Esophagus (tissue), 2 donors: ENCODE data around the gene C2orf49. TPM values are rescaled to one million over a fixed set of nuclear protein-coding genes. Genes with fewer than 3 reads are reported as not detected.

Experiments
- H3K27ac ChIP-seq, 2 donors: one replicate each; pipeline ENCODE4 v1.5.1; 2013; ENCODE audit warnings: low read depth in 2 of 2, mild to moderate bottlenecking in 2 of 2, inconsistent platforms in 1 of 2, low read length in 1 of 2, moderate library complexity in 1 of 2
- H3K27me3 ChIP-seq, 2 donors: one replicate each; pipeline ENCODE4 v1.6.1; 2013; ENCODE audit warnings: low read length in 2 of 2, control low read depth in 1 of 2, mild to moderate bottlenecking in 1 of 2; ENCODE audit not compliant: insufficient read depth in 2 of 2, control insufficient read depth in 1 of 2
- H3K36me3 ChIP-seq, 2 donors: one replicate each; pipeline ENCODE4 v1.6.1; 2013; ENCODE audit warnings: low read length in 1 of 2; ENCODE audit not compliant: control insufficient read depth in 2 of 2, insufficient read depth in 2 of 2
- H3K4me1 ChIP-seq, 2 donors: one replicate each; pipeline ENCODE4 v1.6.1; 2013; ENCODE audit warnings: low read length in 1 of 2; ENCODE audit not compliant: control insufficient read depth in 2 of 2, insufficient read depth in 2 of 2
- H3K4me3 ChIP-seq, 2 donors: one replicate each; pipeline ENCODE4 v1.5.1; 2013; ENCODE audit warnings: low read length in 2 of 2, mild to moderate bottlenecking in 2 of 2, low read depth in 1 of 2, moderate library complexity in 1 of 2
- H3K9me3 ChIP-seq, 2 donors: one replicate each; pipeline ENCODE4 v1.6.1; 2013; ENCODE audit warnings: mild to moderate bottlenecking in 2 of 2, low read depth in 1 of 2, low read length in 1 of 2, moderate library complexity in 1 of 2; ENCODE audit not compliant: control insufficient read depth in 2 of 2, insufficient read depth in 1 of 2
- WGBS, 2 donors: extraction: QIAGEN DNeasy Blood & Tissue Kit; methylation state at CpG; one replicate each; pipeline ENCODE4 v1.1.7; 2013; 5-methylcytosine and 5-hydroxymethylcytosine counted together
- polyA plus RNA-seq, 2 donors: library from polyadenylated mRNA; stranded (reverse); fragments of 200-250 nt; gene quantifications; one replicate each; pipeline ENCODE4 v1.2.3, GENCODE V29; 2013
- donor health status: healthy with polysubstance abuse.
- donor health status: Bipolar disorder and iron deficiency.

The C2orf49 gene
- polyA plus RNA-seq, 2 donors, result 6.6 to 8.7 TPM

DNA sequence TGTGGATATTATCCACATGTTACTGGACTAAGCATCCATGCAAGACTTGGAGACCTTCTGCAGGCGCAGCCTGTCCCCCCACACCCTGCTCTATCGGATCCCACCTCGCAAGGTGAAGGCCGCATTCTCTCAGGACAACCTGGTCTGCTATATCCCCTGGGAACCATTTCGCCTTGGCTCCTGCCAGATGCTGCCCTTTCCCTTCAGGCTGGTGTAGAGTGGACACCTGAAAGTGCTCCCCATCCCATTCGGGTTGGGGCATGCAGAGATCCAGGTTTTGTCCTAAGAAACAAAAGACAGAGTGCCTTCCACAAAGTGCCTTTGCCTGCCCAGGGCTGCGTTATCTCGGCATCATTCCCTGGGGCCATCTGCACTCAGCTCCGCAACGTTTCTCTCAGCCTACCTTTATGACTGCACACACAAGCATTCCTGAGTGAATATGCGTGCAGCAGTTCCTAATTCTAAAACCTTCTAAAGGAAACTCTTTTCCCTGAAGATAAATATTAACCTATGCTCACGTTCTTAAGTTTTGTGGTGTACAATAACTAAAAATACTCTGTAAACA is 41.0 kb downstream of the C2orf49 start:
- Histone ChIP-seq H3K4me3 (no peak overlapping the region), H3K27me3 (no peaks in the 10 kb centered on the region), H3K4me1 (peaks cover 9 to 23% of the 10 kb centered on the region in 2 donors), H3K9me3 (no peaks in the 10 kb centered on the region), H3K27ac (peak overlapping the region; percentile 22 to 43), H3K36me3 (peaks cover 0 to 5% of the 10 kb centered on the region in 2 donors)
- 61 to 66% methylated on average over 12 of the region's 12 CpGs for WGBS, 2 donors

DNA sequence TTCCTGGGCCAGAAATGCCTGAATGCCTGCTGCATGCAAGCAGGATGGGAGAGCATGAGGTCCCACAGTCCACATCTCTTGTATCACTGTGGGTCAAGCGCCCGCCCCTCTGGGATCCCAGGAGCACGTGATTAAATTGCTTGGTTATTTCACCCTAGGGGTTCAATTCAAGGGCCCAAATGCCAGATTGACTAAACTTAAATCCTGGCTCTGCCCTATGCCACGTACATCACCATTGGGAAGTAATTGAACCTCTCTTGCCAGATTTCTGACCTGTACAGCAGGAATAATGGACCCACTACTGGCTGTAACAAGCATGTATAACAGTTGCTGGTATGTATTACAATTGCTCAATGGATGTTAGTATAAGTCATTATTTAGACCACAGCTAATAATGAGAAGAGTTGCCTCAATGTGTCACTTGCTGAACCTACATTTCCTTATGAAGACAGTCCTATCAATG is 41.6 kb downstream of the C2orf49 start:
- H3K36me3 ChIP-seq, result peaks cover 0 to 2% of the 10 kb centered on the region in 2 donors
- H3K4me3 ChIP-seq, result no peak overlapping the region
- no peaks in the 10 kb centered on the region for H3K9me3 ChIP-seq
- WGBS, 2 donors, result 72% methylated on average over 4 of the region's 4 CpGs
- H3K27me3 ChIP-seq, result no peaks in the 10 kb centered on the region
- H3K27ac ChIP-seq, result no peak overlapping the region
- peaks cover 5 to 18% of the 10 kb centered on the region in 2 donors for H3K4me1 ChIP-seq

DNA sequence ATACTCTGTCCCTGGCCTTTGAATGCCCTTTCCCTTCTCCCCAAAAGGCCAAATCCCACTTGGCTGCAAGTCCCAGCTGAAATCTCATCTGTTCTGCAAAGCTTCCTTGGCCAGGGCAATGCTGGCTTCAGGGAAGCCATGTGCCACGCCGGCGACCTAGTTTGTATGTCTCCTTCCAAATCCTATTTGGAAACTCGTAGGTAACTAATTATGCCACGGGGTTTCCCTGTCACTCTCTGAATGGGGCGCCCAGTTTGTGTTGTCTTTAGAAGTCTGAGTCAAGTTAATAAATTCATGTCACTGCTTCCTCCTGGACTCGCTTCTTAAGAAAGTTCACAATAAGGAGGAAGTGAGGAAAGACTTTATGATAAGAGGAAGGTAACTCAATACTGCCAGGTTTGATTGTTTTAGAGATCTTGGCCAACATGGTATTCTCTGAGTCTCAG is 42.4 kb downstream of the C2orf49 start:
- H3K9me3 ChIP-seq, result no peaks in the 10 kb centered on the region
- H3K27ac ChIP-seq, result peak overlapping the region; percentile 68 to 82
- WGBS, 2 donors, result 34 to 62% methylated on average over 7 of the region's 7 CpGs
- H3K36me3 ChIP-seq, result peaks cover 0 to 4% of the 10 kb centered on the region in 2 donors
- H3K4me1 ChIP-seq, result peaks cover 5 to 13% of the 10 kb centered on the region in 2 donors
- no peaks in the 10 kb centered on the region for H3K27me3 ChIP-seq
- H3K4me3 ChIP-seq, result no peak overlapping the region

DNA sequence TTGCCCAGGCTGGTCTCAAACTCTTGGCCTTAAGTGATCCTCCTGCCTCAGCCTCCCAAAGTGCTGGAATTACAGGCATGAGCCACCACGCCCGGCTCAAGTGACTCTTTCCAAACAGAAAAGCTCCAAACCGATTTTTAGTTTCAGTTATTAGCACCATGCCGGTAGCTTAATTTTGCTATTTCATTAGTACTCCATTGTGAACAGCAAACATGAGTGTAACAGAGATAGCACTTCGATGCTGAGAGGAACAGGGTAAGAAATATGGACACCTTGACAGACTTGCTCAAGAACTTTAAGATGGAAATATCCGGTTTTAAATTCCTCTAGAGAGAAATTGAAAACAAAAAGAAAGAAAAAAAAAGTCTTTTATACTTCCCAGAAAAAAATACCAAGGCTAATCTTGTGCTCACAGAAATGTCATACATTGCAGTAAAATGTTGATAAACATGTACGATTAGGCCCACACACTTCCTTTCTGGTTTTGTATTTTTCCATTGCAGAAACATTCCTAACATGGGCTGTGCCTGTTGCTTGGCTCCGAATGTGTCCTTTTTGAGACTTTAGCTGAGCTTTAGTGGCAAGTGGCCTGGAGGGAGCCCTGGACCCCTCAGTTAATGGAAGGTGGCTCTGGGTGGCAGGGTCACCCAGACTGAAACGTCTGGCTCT is 43.2 kb downstream of the C2orf49 start:
- H3K4me3 ChIP-seq, result no peak overlapping the region
- H3K27me3 ChIP-seq, result no peaks in the 10 kb centered on the region
- peak overlapping the region; percentile 77 to 82 for H3K27ac ChIP-seq
- peaks cover 4 to 10% of the 10 kb centered on the region in 2 donors for H3K4me1 ChIP-seq
- no peaks in the 10 kb centered on the region for H3K9me3 ChIP-seq
- 38 to 41% methylated on average over 9 of the region's 9 CpGs for WGBS, 2 donors
- peaks cover 0 to 12% of the 10 kb centered on the region in 2 donors for H3K36me3 ChIP-seq

DNA sequence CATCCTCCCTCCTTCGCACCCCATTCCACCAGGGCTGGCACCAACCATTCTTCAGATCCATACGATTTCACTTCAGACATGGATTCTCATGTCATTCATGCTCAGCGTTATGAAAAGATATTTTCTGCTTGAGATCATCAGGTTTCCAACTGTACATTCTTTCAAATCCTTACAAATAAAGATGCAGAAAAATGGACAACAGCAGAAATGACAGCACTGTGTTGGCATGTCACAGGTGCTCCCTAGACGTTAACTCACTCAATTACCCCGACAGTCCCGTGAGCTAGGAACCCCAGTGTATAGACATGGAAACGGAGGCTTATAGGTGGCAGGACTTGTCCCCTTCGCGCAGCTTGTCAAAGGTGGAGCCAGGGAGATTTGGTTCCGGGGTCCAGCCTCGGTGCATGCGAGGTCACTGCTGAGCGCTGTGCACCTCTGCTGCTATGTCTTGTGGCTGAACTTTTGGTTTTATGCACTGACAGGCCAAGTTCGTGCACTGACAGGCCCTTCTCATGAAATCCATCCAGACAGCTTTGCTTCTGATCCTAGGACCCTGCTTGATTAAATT is 43.8 kb downstream of the C2orf49 start:
- Histone ChIP-seq H3K27ac (peak overlapping the region; percentile 77 to 81), H3K27me3 (no peaks in the 10 kb centered on the region), H3K9me3 (no peaks in the 10 kb centered on the region), H3K4me3 (no peak overlapping the region), H3K36me3 (peaks cover 0 to 17% of the 10 kb centered on the region in 2 donors), H3K4me1 (peaks cover 3 to 9% of the 10 kb centered on the region in 2 donors)
- WGBS, 2 donors, result 47 to 55% methylated on average over 14 of the region's 14 CpGs

DNA sequence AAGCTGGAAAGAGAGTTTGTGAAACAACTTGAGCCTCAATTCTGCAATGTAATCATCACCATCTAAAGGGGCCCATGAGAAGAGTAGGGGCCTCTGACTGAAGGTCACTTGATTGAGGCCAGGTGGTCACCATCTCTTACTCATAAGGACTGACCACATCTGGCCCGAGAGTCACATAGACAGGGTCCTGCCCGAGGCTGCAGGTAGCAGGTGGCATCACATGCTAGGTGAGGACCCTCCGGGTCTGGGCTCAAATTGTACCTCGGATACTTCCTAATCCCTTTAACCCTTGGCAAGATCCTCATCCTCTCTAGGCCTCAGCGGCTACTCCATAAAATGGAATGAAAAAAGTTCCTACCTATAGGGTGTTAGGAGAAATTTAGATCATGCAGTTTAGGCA is 44.8 kb downstream of the C2orf49 start:
- 80 to 84% methylated on average over 5 of the region's 5 CpGs for WGBS, 2 donors
- Histone ChIP-seq H3K27ac (peak overlapping the region in 1 of 2 donors; percentile 56), H3K9me3 (no peaks in the 10 kb centered on the region), H3K4me1 (peaks cover 3 to 9% of the 10 kb centered on the region in 2 donors), H3K36me3 (peaks cover 0 to 18% of the 10 kb centered on the region in 2 donors), H3K4me3 (no peak overlapping the region), H3K27me3 (no peaks in the 10 kb centered on the region)

DNA sequence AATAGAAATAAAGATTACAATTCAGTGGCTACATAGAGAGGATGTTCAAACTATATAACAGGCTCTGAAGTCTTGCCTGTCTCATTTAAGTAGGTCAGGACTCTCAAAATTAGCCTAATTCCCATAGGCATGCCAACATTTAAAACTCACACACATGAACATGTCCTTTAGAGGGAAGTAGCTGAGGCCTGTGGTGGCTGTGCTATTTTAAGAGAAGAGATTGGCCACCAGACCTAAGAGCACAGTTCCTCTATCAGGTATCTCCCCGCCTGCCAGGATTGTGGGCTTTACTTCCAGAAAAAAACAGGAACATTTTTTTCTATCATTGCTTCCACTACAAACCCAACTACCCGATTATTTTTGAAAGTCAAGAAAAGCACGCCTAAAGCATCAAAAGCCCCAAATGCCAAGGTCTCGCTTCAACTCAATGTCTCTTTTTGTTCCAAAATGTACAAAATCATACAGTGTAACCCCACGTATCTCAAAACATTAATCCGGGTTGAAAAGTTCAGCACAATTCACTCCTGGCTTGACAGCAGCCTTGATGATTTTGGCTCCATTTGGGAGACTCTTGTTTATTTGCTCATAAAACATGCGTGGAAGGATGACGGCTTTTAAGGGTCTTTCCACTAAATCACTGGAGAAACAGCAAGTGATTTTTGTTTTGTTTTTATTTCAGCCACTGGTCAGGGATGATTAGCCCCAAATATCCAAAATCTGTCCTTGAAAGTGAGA is 46.3 kb downstream of the C2orf49 start:
- WGBS, 2 donors, result 63 to 66% methylated on average over 8 of the region's 8 CpGs
- Histone ChIP-seq H3K4me1 (peaks cover 3 to 9% of the 10 kb centered on the region in 2 donors), H3K4me3 (no peak overlapping the region), H3K27ac (no peak overlapping the region), H3K9me3 (no peaks in the 10 kb centered on the region), H3K36me3 (peaks cover 0 to 18% of the 10 kb centered on the region in 2 donors), H3K27me3 (no peaks in the 10 kb centered on the region)

DNA sequence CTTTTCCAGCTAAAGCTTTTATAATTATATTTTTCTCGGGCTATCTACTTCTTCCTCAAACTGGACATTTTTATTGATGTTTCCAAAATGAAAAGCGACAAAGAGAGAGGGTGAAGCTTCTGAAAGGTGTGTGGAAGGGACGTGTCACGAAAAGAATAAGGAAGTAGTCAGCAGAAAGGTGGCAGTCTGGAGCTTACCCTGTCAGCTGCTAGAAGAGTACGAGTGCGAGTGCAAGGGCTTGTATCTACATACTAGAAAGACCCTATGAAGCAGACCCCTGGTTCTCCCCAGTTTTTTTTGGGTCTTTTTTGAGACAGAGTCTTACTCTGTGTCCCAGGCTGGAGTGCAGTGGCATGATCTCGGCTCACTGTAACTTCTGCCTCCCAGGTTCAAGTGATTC is 46.9 kb downstream of the C2orf49 start:
- H3K4me1 ChIP-seq, result peaks cover 3 to 9% of the 10 kb centered on the region in 2 donors
- H3K9me3 ChIP-seq, result no peaks in the 10 kb centered on the region
- H3K36me3 ChIP-seq, result peaks cover 0 to 18% of the 10 kb centered on the region in 2 donors
- H3K27me3 ChIP-seq, result no peaks in the 10 kb centered on the region
- no peak overlapping the region for H3K27ac ChIP-seq
- 71 to 83% methylated on average over 7 of the region's 7 CpGs for WGBS, 2 donors
- H3K4me3 ChIP-seq, result no peak overlapping the region

DNA sequence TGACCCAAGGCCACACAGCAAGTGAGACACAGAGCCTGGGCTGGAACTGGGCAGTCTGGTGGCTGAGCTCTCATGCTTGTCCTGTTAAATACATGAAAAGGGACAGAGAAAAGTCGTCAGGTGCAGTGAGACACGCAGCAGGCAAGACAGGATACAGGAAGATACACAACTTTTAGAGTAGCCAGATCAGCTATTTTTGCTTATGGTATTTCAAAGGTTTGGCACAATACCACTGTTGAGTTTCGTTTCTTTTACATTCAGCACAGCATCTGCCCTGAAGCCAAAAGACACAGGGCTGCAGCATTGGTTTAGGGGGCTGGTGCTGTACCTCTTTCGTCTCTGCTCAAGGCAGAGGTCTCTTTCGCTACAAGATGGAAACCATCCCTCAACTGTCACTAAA is 47.5 kb downstream of the C2orf49 start:
- no peaks in the 10 kb centered on the region for H3K9me3 ChIP-seq
- 66 to 74% methylated on average over 5 of the region's 5 CpGs for WGBS, 2 donors
- peaks cover 0 to 6% of the 10 kb centered on the region in 2 donors for H3K4me1 ChIP-seq
- H3K4me3 ChIP-seq, result no peak overlapping the region
- peaks cover 0 to 18% of the 10 kb centered on the region in 2 donors for H3K36me3 ChIP-seq
- no peak overlapping the region for H3K27ac ChIP-seq
- H3K27me3 ChIP-seq, result no peaks in the 10 kb centered on the region
